Activated CD4-positive, CD25-positive, alpha-beta regulatory T cell treated with anti-CD3 and anti-CD28 coated beads, Interleukin-2, amount 50 U/mL, for 16 hours (primary cell): Measurements from ENCODE around the gene IKZF4.
"Not testable (repeated sequence)": the region's sequence is repeated elsewhere in the genome, so short reads cannot be mapped to it uniquely, and the experiment has no call there.

ENCODE experiments used
- DNase-seq: peaks from one replicate; pipeline ENCODE4 v3.0.0-alpha.2; 2020; ENCODE audit warnings: low read depth, low spot score

Gene IKZF4

GRCh38 chr12:56020423-56021184, at the start of gene IKZF4:
IKZF4 (plus strand) TSS chr12:56021043; CDS start chr12:56021494, 451 bp downstream.
- DNase-seq = no peak

- no peak for DNase-seq
These were observed 48.8 kb upstream of the IKZF4 start for GRCh38 chr12:55972042-55972441.

- no peak for DNase-seq
These were observed 48.4 kb upstream of the IKZF4 start for GRCh38 chr12:55972456-55972855.

- DNase-seq = no peak
These were observed 47.8 kb upstream of the IKZF4 start for GRCh38 chr12:55972911-55973598.

GRCh38 chr12:55973599-55974307, 47.1 kb upstream of the IKZF4 start, which contains the start of gene RAB5B:
RAB5B (plus strand) TSS chr12:55974078; CDS start chr12:55986961, 12,883 bp downstream.
- peak; percentile 98 for DNase-seq

GRCh38 chr12:55974308-55974730, 46.5 kb upstream of the IKZF4 start:
- peak; percentile 15 for DNase-seq

GRCh38 chr12:55978393-55978792, 42.5 kb upstream of the IKZF4 start:
- no peak for DNase-seq

- DNase-seq = no peak
These were observed 41.8 kb upstream of the IKZF4 start for GRCh38 chr12:55979069-55979468.

GRCh38 chr12:55981882-55982281, 39.0 kb upstream of the IKZF4 start:
- not testable (repeated sequence) for DNase-seq

GRCh38 chr12:55982319-55982936, 38.4 kb upstream of the IKZF4 start:
- no peak for DNase-seq

- DNase-seq = no peak
These were observed 37.5 kb upstream of the IKZF4 start for GRCh38 chr12:55983232-55983842.

GRCh38 chr12:55984861-55985260, 36.0 kb upstream of the IKZF4 start:
- no peak for DNase-seq

GRCh38 chr12:55985341-55985740, 35.5 kb upstream of the IKZF4 start:
- DNase-seq = no peak

GRCh38 chr12:55985976-55986375, 34.9 kb upstream of the IKZF4 start:
- not testable (repeated sequence) for DNase-seq

GRCh38 chr12:55991110-55991509, 29.7 kb upstream of the IKZF4 start:
- no peak for DNase-seq

GRCh38 chr12:55993230-55993853, 27.5 kb upstream of the IKZF4 start:
- no peak for DNase-seq

- no peak for DNase-seq
These were observed 25.5 kb upstream of the IKZF4 start for GRCh38 chr12:55995366-55995765.

- peak; percentile 55 for DNase-seq
These were observed 24.6 kb upstream of the IKZF4 start for GRCh38 chr12:55996201-55996714.

GRCh38 chr12:55996715-55997534, 23.9 kb upstream of the IKZF4 start, which contains the start of gene SUOX:
SUOX (plus strand) TSS chr12:55997276; CDS start chr12:56002222, 4,946 bp downstream.
- no peak for DNase-seq

GRCh38 chr12:55997535-55997859, 23.3 kb upstream of the IKZF4 start:
- DNase-seq = no peak
